Neural cell (in vitro differentiated cells): ENCODE results near the gene HS6ST2. TPM values are rescaled to one million over a fixed set of nuclear protein-coding genes. Genes with fewer than 3 reads are reported as not detected.

Source experiments
- H2AFZ ChIP-seq: fragments of 200-600, 300-800 bp; sonication (generic), shearing (Covaris generic); 2 replicates; pipeline ENCODE4 v1.6.0; 2014; ENCODE audit warnings: low read depth, mild to moderate bottlenecking, antibody characterized with exemption, low read length, moderate library complexity
- H3F3A ChIP-seq: fragments of 200-600 bp; shearing (Covaris generic); 2 replicates; pipeline ENCODE4 v1.6.1; 2016; ENCODE audit warnings: mild to moderate bottlenecking, moderate library complexity, mixed read lengths, antibody characterized with exemption, low read length; ENCODE audit not compliant: insufficient read depth, poor library complexity, severe bottlenecking
- H3K27ac ChIP-seq: fragments of 200-600, 300-800 bp; sonication (generic), shearing (Covaris generic); 2 replicates; pipeline ENCODE4 v1.5.1; 2014; ENCODE audit warnings: mild to moderate bottlenecking, low read length, moderate library complexity
- H3K27me3 ChIP-seq: fragments of 300-800, 200-600 bp; sonication (generic), shearing (Covaris generic); 2 replicates; pipeline ENCODE4 v1.6.0; 2014; ENCODE audit warnings: mild to moderate bottlenecking, low read depth, low read length, moderate library complexity; ENCODE audit not compliant: insufficient read depth
- H3K36me3 ChIP-seq: fragments of 300-800, 200-600 bp; sonication (generic), shearing (Covaris generic); 2 replicates; pipeline ENCODE4 v1.5.1; 2014; ENCODE audit warnings: mild to moderate bottlenecking, antibody characterized with exemption, low read length, moderate library complexity; ENCODE audit not compliant: insufficient read depth
- H3K4me2 ChIP-seq: fragments of 300-800, 200-600 bp; sonication (generic), shearing (Covaris generic); 2 replicates; pipeline ENCODE4 v1.6.0; 2014; ENCODE audit warnings: mild to moderate bottlenecking, low read length
- H3K4me3 ChIP-seq: fragments of 300-800, 200-600 bp; sonication (generic), shearing (Covaris generic); 2 replicates; pipeline ENCODE4 v1.5.1; 2014; ENCODE audit warnings: mild to moderate bottlenecking, low read length, moderate library complexity
- H3K79me2 ChIP-seq: fragments of 200-600 bp; shearing (Covaris generic); replicated peaks from 2 replicates; pipeline ENCODE4 v1.6.0; 2014; ENCODE audit warnings: mild to moderate bottlenecking, low read length, moderate library complexity; ENCODE audit not compliant: insufficient read depth
- H3K9ac ChIP-seq: fragments of 300-800, 200-600 bp; sonication (generic), shearing (Covaris generic); 2 replicates; pipeline ENCODE4 v1.6.1; 2016; ENCODE audit warnings: mild to moderate bottlenecking, low read length, mixed read lengths
- H3K9me2 ChIP-seq: fragments of 200-600 bp; shearing (Covaris generic); 2 replicates; pipeline ENCODE4 v1.6.1; 2016; ENCODE audit warnings: mild to moderate bottlenecking, low read length, mixed read lengths; ENCODE audit not compliant: insufficient read depth
- H3K9me3 ChIP-seq: fragments of 200-600, 300-800 bp; sonication (generic), shearing (Covaris generic); 2 replicates; pipeline ENCODE4 v1.6.1; 2016; ENCODE audit warnings: mild to moderate bottlenecking, mixed run types, low read length, moderate library complexity, mixed read lengths
- H4K20me1 ChIP-seq: fragments of 200-600 bp; shearing (Covaris generic); 2 replicates; pipeline ENCODE4 v1.6.1; 2016; ENCODE audit warnings: mild to moderate bottlenecking, mixed run types; ENCODE audit not compliant: insufficient read depth
- EP300 ChIP-seq: fragments of 450-650 bp; conservative IDR thresholded peaks from 2 replicates; pipeline ENCODE4 v1.6.1; 2014; ENCODE audit warnings: antibody characterized with exemption, mild to moderate bottlenecking, moderate library complexity; ENCODE audit not compliant: poor library complexity, severe bottlenecking
- EZH2 ChIP-seq: fragments of 200-600, 300-800 bp; shearing (Covaris generic), sonication (generic); IDR thresholded peaks from 2 replicates; pipeline ENCODE4 v1.6.1; 2014; ENCODE audit warnings: antibody characterized with exemption, low read length, borderline replicate concordance, mild to moderate bottlenecking; ENCODE audit not compliant: insufficient read depth, poor library complexity, severe bottlenecking
- MXI1 ChIP-seq: fragments of 450-650 bp; conservative IDR thresholded peaks from 2 replicates; pipeline ENCODE4 v1.6.1; 2014; ENCODE audit warnings: antibody characterized with exemption, mild to moderate bottlenecking; ENCODE audit not compliant: poor library complexity, severe bottlenecking
- POLR2AphosphoS5 ChIP-seq: IDR thresholded peaks from 2 replicates; pipeline ENCODE4 v1.6.1; 2012
- RAD21 ChIP-seq: fragments of 450-650 bp; conservative IDR thresholded peaks from 2 replicates; pipeline ENCODE4 v1.6.1; 2014; ENCODE audit warnings: antibody characterized with exemption, mild to moderate bottlenecking, moderate library complexity
- SMC3 ChIP-seq: fragments of 450-650 bp; conservative IDR thresholded peaks from 2 replicates; pipeline ENCODE4 v1.6.1; 2014; ENCODE audit warnings: antibody characterized with exemption, mild to moderate bottlenecking, moderate library complexity; ENCODE audit not compliant: poor library complexity
- TAF1 ChIP-seq: IDR thresholded peaks from 2 replicates; pipeline ENCODE4 v1.6.1; 2012; ENCODE audit warnings: low read depth
- polyA plus RNA-seq: library from polyadenylated mRNA; depleted of rRNA; stranded (reverse); fragments of >200 nt; gene quantifications from 2 replicates; pipeline ENCODE4 v1.2.3, GENCODE V29; 2014
- TF ChIP-seq, protein P1 (sequence below): IDR thresholded peaks from 2 replicates; pipeline ENCODE4 v1.6.1; 2012; ENCODE audit warnings: borderline replicate concordance
- TF ChIP-seq, protein P2 (sequence below): fragments of 450-650 bp; IDR thresholded peaks from 2 replicates; pipeline ENCODE4 v1.5.1; 2014; ENCODE audit warnings: antibody characterized with exemption, mild to moderate bottlenecking, moderate library complexity; ENCODE audit not compliant: poor library complexity, severe bottlenecking

The HS6ST2 gene
- polyA plus RNA-seq, 1 donor from 2014 or later: 43.0 TPM

DNA sequence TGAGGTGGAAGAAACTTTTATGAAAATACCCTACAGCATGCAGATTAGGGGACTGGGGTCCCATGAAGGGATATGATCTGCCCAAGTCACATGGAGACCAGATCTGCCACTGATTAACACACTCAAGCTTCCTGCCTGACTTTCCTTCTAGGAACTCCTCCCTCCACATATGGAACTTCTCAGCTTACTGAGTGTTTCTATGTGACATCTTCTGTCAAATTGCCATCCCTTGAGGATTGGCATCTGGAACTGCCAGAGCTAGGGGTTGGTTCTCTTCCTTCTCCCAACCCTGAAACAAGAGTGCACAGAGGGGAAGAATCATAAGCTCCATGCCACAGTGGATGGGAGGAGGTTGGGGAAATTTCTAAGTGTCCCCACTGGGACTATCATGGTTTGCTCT, 319.0 kb downstream of the HS6ST2 start:
- H3K36me3 ChIP-seq: no peaks in the 10 kb centered on the region
- H3K9ac ChIP-seq: no peak overlapping the region
- no peaks in the 10 kb centered on the region for H3K9me3 ChIP-seq
- TF ChIP-seq RAD21 (no peak), EZH2 (no peak), SMC3 (no peak), MXI1 (no peak), TAF1 (no peak), POLR2AphosphoS5 (no peak), EP300 (no peak)
- TF ChIP-seq, protein P1, sequence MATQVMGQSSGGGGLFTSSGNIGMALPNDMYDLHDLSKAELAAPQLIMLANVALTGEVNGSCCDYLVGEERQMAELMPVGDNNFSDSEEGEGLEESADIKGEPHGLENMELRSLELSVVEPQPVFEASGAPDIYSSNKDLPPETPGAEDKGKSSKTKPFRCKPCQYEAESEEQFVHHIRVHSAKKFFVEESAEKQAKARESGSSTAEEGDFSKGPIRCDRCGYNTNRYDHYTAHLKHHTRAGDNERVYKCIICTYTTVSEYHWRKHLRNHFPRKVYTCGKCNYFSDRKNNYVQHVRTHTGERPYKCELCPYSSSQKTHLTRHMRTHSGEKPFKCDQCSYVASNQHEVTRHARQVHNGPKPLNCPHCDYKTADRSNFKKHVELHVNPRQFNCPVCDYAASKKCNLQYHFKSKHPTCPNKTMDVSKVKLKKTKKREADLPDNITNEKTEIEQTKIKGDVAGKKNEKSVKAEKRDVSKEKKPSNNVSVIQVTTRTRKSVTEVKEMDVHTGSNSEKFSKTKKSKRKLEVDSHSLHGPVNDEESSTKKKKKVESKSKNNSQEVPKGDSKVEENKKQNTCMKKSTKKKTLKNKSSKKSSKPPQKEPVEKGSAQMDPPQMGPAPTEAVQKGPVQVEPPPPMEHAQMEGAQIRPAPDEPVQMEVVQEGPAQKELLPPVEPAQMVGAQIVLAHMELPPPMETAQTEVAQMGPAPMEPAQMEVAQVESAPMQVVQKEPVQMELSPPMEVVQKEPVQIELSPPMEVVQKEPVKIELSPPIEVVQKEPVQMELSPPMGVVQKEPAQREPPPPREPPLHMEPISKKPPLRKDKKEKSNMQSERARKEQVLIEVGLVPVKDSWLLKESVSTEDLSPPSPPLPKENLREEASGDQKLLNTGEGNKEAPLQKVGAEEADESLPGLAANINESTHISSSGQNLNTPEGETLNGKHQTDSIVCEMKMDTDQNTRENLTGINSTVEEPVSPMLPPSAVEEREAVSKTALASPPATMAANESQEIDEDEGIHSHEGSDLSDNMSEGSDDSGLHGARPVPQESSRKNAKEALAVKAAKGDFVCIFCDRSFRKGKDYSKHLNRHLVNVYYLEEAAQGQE: no peak
- TF ChIP-seq, protein P2, sequence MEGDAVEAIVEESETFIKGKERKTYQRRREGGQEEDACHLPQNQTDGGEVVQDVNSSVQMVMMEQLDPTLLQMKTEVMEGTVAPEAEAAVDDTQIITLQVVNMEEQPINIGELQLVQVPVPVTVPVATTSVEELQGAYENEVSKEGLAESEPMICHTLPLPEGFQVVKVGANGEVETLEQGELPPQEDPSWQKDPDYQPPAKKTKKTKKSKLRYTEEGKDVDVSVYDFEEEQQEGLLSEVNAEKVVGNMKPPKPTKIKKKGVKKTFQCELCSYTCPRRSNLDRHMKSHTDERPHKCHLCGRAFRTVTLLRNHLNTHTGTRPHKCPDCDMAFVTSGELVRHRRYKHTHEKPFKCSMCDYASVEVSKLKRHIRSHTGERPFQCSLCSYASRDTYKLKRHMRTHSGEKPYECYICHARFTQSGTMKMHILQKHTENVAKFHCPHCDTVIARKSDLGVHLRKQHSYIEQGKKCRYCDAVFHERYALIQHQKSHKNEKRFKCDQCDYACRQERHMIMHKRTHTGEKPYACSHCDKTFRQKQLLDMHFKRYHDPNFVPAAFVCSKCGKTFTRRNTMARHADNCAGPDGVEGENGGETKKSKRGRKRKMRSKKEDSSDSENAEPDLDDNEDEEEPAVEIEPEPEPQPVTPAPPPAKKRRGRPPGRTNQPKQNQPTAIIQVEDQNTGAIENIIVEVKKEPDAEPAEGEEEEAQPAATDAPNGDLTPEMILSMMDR: no peak
- no peaks in the 10 kb centered on the region for H3K27me3 ChIP-seq
- no peaks in the 10 kb centered on the region for H4K20me1 ChIP-seq
- no peak overlapping the region for H2AFZ ChIP-seq
- H3K27ac ChIP-seq: no peak overlapping the region
- no peaks in the 10 kb centered on the region for H3F3A ChIP-seq
- H3K4me2 ChIP-seq: no peak overlapping the region
- H3K4me3 ChIP-seq: no peak overlapping the region
- no peaks in the 10 kb centered on the region for H3K9me2 ChIP-seq
- H3K79me2 ChIP-seq: no peaks in the 10 kb centered on the region

DNA sequence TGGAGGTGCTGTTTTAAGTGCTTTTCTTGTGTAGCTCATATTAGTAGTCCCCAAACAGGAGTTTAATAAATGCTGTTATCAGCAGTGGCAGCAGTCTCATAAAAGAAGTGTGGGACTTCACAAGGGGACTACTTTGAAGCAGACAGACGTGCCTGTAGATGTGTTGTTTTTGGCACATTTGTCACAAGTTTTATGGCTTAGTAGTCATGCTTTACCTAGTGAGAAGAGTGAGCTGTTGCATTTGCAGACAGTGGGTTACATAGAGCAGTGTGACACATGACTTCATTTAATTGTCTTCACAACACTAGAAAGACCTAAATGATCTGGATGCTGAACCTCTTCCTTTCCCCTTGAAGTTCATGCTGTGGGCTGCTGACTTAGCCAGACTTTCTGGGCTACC, 320.1 kb downstream of the HS6ST2 start:
- H3K9ac ChIP-seq: no peak overlapping the region
- no peaks in the 10 kb centered on the region for H3K36me3 ChIP-seq
- H3F3A ChIP-seq: no peaks in the 10 kb centered on the region
- H4K20me1 ChIP-seq: no peaks in the 10 kb centered on the region
- no peak overlapping the region for H3K4me3 ChIP-seq
- no peaks in the 10 kb centered on the region for H3K27me3 ChIP-seq
- H3K9me2 ChIP-seq: no peaks in the 10 kb centered on the region
- no peak overlapping the region for H3K4me2 ChIP-seq
- H3K79me2 ChIP-seq: no peaks in the 10 kb centered on the region
- no peak overlapping the region for H2AFZ ChIP-seq
- no peaks in the 10 kb centered on the region for H3K9me3 ChIP-seq
- TF ChIP-seq TAF1 (no peak), SMC3 (no peak), RAD21 (no peak), EP300 (no peak), EZH2 (no peak), POLR2AphosphoS5 (no peak), MXI1 (no peak)
- TF ChIP-seq, protein P1: no peak
- TF ChIP-seq, protein P2: no peak
- H3K27ac ChIP-seq: no peak overlapping the region
